ENCODE results near the gene PDE7B.

Gene PDE7B

GRCh38 chr6:135902756-135903331, 51.3 kb downstream of the PDE7B start:
- no peak overlapping the region for H3K27ac ChIP-seq
- no peak for TF ChIP-seq CTCF (conservative IDR thresholded peaks at IDR 0.05)

GRCh38 chr6:135904666-135905065, 53.2 kb downstream of the PDE7B start:
- TF ChIP-seq CTCF (conservative IDR thresholded peaks at IDR 0.05): no peak

GRCh38 chr6:135905604-135906300, 54.3 kb downstream of the PDE7B start:
- no peak overlapping the region for H3K27ac ChIP-seq
- TF ChIP-seq CTCF (conservative IDR thresholded peaks at IDR 0.05): no peak

More at GRCh38 chr6:135904666-135905065, 53.2 kb downstream of the PDE7B start:
- H3K27ac ChIP-seq: no peak overlapping the region

- H3K27ac ChIP-seq: no peak overlapping the region
- TF ChIP-seq CTCF (conservative IDR thresholded peaks at IDR 0.05): no peak
These were observed 55.0 kb downstream of the PDE7B start for GRCh38 chr6:135906542-135906941.

GRCh38 chr6:135906972-135907465, 55.5 kb downstream of the PDE7B start:
- no peak overlapping the region for H3K27ac ChIP-seq
- no peak for TF ChIP-seq CTCF (conservative IDR thresholded peaks at IDR 0.05)

GRCh38 chr6:135909737-135910387, 58.4 kb downstream of the PDE7B start:
- H3K27ac ChIP-seq: no peak overlapping the region
- TF ChIP-seq CTCF (conservative IDR thresholded peaks at IDR 0.05): peak; percentile 48; the same call in 1 of the 2 replicates
